GM06990 (cell line): ENCODE data around the gene DPM3.

Source experiments
- DNase-seq: peaks from one replicate; pipeline ENCODE4 v3.0.0-alpha.2; 2011; ENCODE audit not compliant: insufficient read length; ENCODE audit errors: extremely low read depth
- H3K27me3 ChIP-seq: replicated peaks from 2 replicates; pipeline ENCODE4 v1.6.0; 2011; ENCODE audit warnings: low read length; ENCODE audit not compliant: control insufficient read depth, insufficient read depth
- H3K36me3 ChIP-seq: 2 replicates; pipeline ENCODE4 v1.5.1; 2011; ENCODE audit warnings: low read length; ENCODE audit not compliant: control insufficient read depth, insufficient read depth
- H3K4me3 ChIP-seq: replicated peaks from 2 replicates; pipeline ENCODE4 v1.5.1; 2011; ENCODE audit warnings: low read depth, mild to moderate bottlenecking, control low read depth, low read length
- TF ChIP-seq, protein P1 (sequence below): IDR thresholded peaks from 2 replicates; pipeline ENCODE4 v1.5.1; 2011; ENCODE audit warnings: low read length, control low read depth, mild to moderate bottlenecking, inconsistent platforms; ENCODE audit not compliant: insufficient read depth, poor library complexity, severe bottlenecking

Gene DPM3

DNA sequence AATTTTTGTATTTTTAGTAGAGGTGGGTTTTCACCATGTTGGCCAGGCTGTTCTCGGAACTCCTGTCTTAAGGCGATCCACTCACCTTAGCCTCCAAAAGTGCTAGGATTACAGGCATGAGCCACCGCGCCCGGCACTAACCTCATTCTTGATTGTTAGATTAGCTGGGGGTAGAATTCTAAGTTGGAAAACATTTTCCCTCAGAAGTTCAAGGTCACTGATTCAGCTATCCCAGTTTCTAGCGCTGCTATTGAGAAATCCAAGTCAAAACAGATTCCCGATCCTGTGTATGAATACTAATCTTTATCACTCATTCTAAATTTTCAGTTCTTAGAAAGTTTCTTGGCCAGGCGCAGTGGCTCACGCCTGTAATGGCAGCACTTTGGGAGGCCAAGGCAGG is 37.0 kb downstream of the DPM3 start:
- H3K36me3 ChIP-seq: no peaks in the 10 kb centered on the region
- H3K27me3 ChIP-seq: no peaks in the 10 kb centered on the region; the same call in 1 of the 2 replicates
- TF ChIP-seq, protein P1, sequence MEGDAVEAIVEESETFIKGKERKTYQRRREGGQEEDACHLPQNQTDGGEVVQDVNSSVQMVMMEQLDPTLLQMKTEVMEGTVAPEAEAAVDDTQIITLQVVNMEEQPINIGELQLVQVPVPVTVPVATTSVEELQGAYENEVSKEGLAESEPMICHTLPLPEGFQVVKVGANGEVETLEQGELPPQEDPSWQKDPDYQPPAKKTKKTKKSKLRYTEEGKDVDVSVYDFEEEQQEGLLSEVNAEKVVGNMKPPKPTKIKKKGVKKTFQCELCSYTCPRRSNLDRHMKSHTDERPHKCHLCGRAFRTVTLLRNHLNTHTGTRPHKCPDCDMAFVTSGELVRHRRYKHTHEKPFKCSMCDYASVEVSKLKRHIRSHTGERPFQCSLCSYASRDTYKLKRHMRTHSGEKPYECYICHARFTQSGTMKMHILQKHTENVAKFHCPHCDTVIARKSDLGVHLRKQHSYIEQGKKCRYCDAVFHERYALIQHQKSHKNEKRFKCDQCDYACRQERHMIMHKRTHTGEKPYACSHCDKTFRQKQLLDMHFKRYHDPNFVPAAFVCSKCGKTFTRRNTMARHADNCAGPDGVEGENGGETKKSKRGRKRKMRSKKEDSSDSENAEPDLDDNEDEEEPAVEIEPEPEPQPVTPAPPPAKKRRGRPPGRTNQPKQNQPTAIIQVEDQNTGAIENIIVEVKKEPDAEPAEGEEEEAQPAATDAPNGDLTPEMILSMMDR: no peak
- no peak for DNase-seq
- H3K4me3 ChIP-seq: no peak overlapping the region

DNA sequence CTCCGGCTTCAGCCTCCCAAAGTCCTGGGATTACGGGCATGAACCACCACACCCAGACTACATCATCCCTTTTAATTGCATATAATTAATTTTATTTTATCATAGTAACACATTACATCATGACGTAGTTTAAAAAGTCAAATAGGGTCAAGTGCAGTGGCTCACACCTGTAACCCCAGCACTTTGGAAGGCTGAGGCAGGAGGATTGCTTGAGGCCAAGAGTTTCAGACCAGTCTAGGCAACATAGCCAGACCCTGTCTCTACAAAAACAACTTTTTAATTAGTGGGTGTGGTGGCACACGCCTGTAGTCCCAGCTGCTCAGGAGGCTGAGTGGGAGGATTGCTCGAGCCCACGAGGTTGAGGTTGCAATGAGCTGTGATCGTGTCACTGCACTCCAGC is 41.0 kb downstream of the DPM3 start:
- H3K27me3 ChIP-seq: no peaks in the 10 kb centered on the region; the same call in 1 of the 2 replicates
- H3K4me3 ChIP-seq: no peak overlapping the region
- TF ChIP-seq, protein P1: no peak
- DNase-seq: no peak
- H3K36me3 ChIP-seq: no peaks in the 10 kb centered on the region

GRCh38 chr1:155094622-155094948 is 45.7 kb downstream of the DPM3 start:
- TF ChIP-seq, protein P1: no peak
- Histone ChIP-seq H3K4me3 (no peak overlapping the region), H3K27me3 (peaks cover 1% of the 10 kb centered on the region), H3K36me3 (no peaks in the 10 kb centered on the region)
- DNase-seq: no peak

- Histone ChIP-seq H3K4me3 (no peak overlapping the region), H3K36me3 (no peaks in the 10 kb centered on the region), H3K27me3 (peaks cover 1% of the 10 kb centered on the region)
- TF ChIP-seq, protein P1: peak; percentile 28
- no peak for DNase-seq
Observed at GRCh38 chr1:155093911-155094621, 46.3 kb downstream of the DPM3 start.

- no peaks in the 10 kb centered on the region for H3K36me3 ChIP-seq
- DNase-seq: no peak
- H3K27me3 ChIP-seq: peaks cover 1% of the 10 kb centered on the region
- TF ChIP-seq, protein P1: no peak
- no peak overlapping the region for H3K4me3 ChIP-seq
Observed at GRCh38 chr1:155092641-155093040, 47.7 kb downstream of the DPM3 start.

- H3K4me3 ChIP-seq: no peak overlapping the region
- DNase-seq: no peak
- no peaks in the 10 kb centered on the region for H3K36me3 ChIP-seq
- TF ChIP-seq, protein P1: no peak
- H3K27me3 ChIP-seq: peaks cover 1% of the 10 kb centered on the region
Observed at GRCh38 chr1:155092131-155092530, 48.2 kb downstream of the DPM3 start.
